Activated CD8-positive, alpha-beta T cell treated with anti-CD3 and anti-CD28 coated beads for 36 hours (primary cell): ENCODE data around the gene SETBP1. TPM values are rescaled to one million over a fixed set of nuclear protein-coding genes. Genes with fewer than 3 reads are reported as not detected.

Source experiments
- ATAC-seq: fragments of 200-7000 bp; cut with Tn5 transposase; one replicate; pipeline ENCODE4 v1.10.0; 2021; ENCODE audit warnings: mild to moderate bottlenecking, moderate library complexity
- CTCF ChIA-PET: fragments of 350-600 bp; sonication (Branson Sonifier 250); formaldehyde crosslinking; loops from one replicate; lab custom pipeline; 2021; ENCODE audit warnings: antibody characterized with exemption; lab: Charles Lee
- POLR2A ChIA-PET: fragments of 350-600 bp; sonication (Branson Sonifier 250); formaldehyde crosslinking; loops from one replicate; lab custom pipeline; 2021; ENCODE audit warnings: antibody characterized with exemption; lab: Charles Lee
- DNase-seq: peaks from one replicate; pipeline ENCODE4 v3.0.0-alpha.2; 2020
- H3K27ac Mint-ChIP-seq: one replicate; pipeline ENCODE4 v1.8.0; 2021; ENCODE audit warnings: mild to moderate bottlenecking, mixed read lengths
- H3K27me3 Mint-ChIP-seq: one replicate; pipeline ENCODE4 v1.8.0; 2021; ENCODE audit warnings: mixed read lengths
- H3K36me3 Mint-ChIP-seq: one replicate; pipeline ENCODE4 v1.8.0; 2021; ENCODE audit warnings: low read depth, mixed read lengths
- H3K4me1 Mint-ChIP-seq: one replicate; pipeline ENCODE4 v1.8.0; 2021; ENCODE audit warnings: low read depth, mixed read lengths
- H3K4me3 Mint-ChIP-seq: one replicate; pipeline ENCODE4 v1.8.0; 2021; ENCODE audit warnings: mild to moderate bottlenecking, moderate library complexity, mixed read lengths
- H3K9me3 Mint-ChIP-seq: one replicate; pipeline ENCODE4 v1.8.0; 2021; ENCODE audit warnings: mixed read lengths
- intact Hi-C: fragments of 100-400 bp; cut with micrococcal nuclease; formaldehyde crosslinking; loops from one replicate; pipeline ENCODE4 v1.10.0; 2022
- total RNA-seq, 2 experiments: library from RNA; stranded (reverse); gene quantifications; one replicate each; pipeline ENCODE4 v1.2.3, GENCODE V29; 2021
- TF ChIP-seq, protein P1 (sequence below): fragments of 200-600 bp; IDR thresholded peaks from one replicate; pipeline ENCODE4 v1.8.0; 2022; ENCODE audit warnings: antibody characterized with exemption, mild to moderate bottlenecking

The SETBP1 gene
- total RNA-seq, 2 experiments from 2014 or later: 10.2 to 10.4 TPM

DNA sequence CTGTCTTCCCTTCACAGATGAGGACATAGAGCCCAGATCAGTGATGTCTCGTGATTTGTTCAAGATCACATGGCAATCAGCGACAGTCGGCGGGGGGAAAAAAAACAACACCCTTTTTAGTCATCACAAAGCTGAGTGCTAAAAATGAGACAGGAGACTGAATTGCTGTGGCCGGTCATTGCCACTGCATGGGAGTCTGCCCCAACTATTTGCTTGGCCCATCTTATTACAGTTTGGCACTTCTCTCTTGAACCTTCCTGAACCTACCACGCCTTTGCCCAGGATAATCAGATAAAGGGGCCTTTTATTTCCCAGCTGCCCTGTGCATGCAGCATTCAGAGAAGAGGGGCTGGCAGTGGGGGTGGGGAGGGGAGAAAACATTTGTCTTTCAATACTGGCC, 42.7 kb downstream of the SETBP1 start:
- Mint-ChIP-seq H3K36me3 (no peaks in the 10 kb centered on the region), H3K27ac (no peak overlapping the region), H3K9me3 (no peaks in the 10 kb centered on the region), H3K4me3 (no peak overlapping the region), H3K27me3 (no peaks in the 10 kb centered on the region), H3K4me1 (peaks cover 54% of the 10 kb centered on the region)
- no peak for ATAC-seq
- ChIA-PET CTCF (interaction anchor here (1.6 to 2.3 kb wide), 2 partner anchors 9 to 36 kb away, joined by 3 to 8 read pairs; no protein-coding TSS in a partner anchor), POLR2A (interaction anchor here (0.9 to 1.3 kb wide), 3 partner anchors 15 to 45 kb away, joined by 3 to 4 read pairs (median 3); no protein-coding TSS in a partner anchor)
- TF ChIP-seq, protein P1, sequence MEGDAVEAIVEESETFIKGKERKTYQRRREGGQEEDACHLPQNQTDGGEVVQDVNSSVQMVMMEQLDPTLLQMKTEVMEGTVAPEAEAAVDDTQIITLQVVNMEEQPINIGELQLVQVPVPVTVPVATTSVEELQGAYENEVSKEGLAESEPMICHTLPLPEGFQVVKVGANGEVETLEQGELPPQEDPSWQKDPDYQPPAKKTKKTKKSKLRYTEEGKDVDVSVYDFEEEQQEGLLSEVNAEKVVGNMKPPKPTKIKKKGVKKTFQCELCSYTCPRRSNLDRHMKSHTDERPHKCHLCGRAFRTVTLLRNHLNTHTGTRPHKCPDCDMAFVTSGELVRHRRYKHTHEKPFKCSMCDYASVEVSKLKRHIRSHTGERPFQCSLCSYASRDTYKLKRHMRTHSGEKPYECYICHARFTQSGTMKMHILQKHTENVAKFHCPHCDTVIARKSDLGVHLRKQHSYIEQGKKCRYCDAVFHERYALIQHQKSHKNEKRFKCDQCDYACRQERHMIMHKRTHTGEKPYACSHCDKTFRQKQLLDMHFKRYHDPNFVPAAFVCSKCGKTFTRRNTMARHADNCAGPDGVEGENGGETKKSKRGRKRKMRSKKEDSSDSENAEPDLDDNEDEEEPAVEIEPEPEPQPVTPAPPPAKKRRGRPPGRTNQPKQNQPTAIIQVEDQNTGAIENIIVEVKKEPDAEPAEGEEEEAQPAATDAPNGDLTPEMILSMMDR: no peak
- peak; percentile 46 for DNase-seq
- intact Hi-C loops: no loop called here

DNA sequence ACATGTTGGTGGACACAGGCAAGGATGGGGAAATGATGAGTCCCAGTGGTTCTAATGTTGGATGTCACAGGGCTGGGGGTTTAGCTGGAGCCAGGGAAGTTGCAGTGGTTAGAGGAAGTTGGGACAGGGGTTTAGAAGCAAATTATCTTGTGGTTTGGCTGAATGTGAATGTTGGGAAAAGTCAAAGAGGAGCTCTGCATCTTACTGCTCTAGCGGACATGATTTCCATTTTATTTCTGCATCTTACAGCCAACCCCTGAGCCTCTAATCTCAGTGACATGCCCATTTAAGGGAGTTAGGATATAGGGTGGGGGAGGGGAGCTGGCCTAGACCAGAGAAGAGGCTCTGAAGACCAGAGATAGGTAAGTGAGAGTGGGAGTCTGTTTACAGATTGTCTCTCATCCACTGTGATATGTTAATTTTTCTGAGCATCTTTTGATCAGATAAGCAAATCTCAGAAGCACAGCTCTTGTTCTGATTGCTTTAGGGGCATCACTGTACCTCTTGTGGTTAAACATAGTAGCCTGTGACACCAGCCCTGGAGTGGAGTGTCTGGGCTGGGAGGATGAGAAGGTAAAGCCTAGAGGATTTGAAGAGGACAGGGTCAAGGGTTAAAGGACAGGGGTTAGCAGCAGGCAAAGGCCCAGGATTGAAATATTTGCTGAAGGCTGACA, 43.6 kb downstream of the SETBP1 start:
- H3K4me1 Mint-ChIP-seq: peaks cover 62% of the 10 kb centered on the region
- POLR2A ChIA-PET: interaction anchor here (0.9 to 2.6 kb wide), 5 partner anchors 16 to 164 kb away, joined by 3 to 14 read pairs (median 4); no protein-coding TSS in a partner anchor
- no peaks in the 10 kb centered on the region for H3K27me3 Mint-ChIP-seq
- ATAC-seq (peak; percentile 35), DNase-seq (peak; percentile 43)
- intact Hi-C loops: loop anchor here (2.0 kb wide), 3 partner anchors 35 to 163 kb away; partner anchors contain the start of gene SETBP1
- H3K27ac Mint-ChIP-seq: peak overlapping the region; percentile 77
- H3K4me3 Mint-ChIP-seq: peak overlapping the region; percentile 24
- no peaks in the 10 kb centered on the region for H3K9me3 Mint-ChIP-seq
- TF ChIP-seq, protein P1: no peak
- H3K36me3 Mint-ChIP-seq: no peaks in the 10 kb centered on the region
- CTCF ChIA-PET: interaction anchor here (1.6 to 2.3 kb wide), 2 partner anchors 9 to 35 kb away, joined by 3 to 8 read pairs; no protein-coding TSS in a partner anchor

DNA sequence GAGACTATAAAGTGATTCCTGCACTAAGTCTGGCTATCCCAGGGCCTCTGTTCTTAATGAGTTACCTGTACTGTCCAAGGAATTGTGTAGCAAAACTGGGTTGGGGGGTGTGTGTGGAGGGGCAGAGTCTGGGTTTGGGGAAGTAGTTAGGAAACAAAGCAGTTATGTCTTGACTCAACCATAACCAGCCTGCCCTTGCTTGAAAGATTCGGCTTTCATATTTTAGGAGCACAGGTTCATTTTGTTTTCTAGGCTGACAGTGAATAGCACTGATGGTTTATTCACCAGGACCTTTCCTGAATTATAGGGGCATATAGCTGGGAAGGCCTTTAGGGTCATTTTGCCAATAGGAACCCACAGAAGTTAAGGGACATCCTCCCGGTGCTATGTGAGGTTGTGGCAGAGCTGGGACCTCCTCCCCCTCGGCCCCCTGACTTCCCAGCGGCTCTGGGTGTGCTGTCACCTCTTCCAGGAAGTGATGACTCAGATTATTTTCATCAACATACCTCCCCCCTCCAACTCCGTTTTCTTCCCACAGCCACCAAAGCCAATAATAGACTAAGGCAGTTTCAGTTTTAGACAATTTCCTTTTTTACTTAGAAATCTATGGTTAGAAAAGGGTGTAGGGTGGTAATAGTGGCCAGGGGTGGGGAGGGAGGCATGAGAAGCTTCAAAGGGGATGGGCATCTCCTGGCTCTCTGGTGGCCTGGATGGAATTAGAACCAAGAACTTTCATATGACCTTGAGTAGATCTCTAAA, 44.8 kb downstream of the SETBP1 start:
- Mint-ChIP-seq H3K36me3 (peaks cover 1% of the 10 kb centered on the region), H3K4me1 (peaks cover 74% of the 10 kb centered on the region), H3K4me3 (peak overlapping the region; percentile 44), H3K27me3 (no peaks in the 10 kb centered on the region), H3K27ac (peak overlapping the region; percentile 77), H3K9me3 (no peaks in the 10 kb centered on the region)
- DNase-seq (peak; percentile 82), ATAC-seq (peak; percentile 77)
- ChIA-PET POLR2A (interaction anchor here (1.0 to 2.6 kb wide), 8 partner anchors 11 to 163 kb away, joined by 3 to 14 read pairs (median 4); no protein-coding TSS in a partner anchor), CTCF (interaction anchor here (1.2 to 1.8 kb wide), 5 partner anchors 31 to 73 kb away, joined by 3 to 5 read pairs (median 3); no protein-coding TSS in a partner anchor)
- intact Hi-C loops: loop anchor here (2.0 to 5.0 kb wide), 4 partner anchors 33 to 161 kb away; partner anchors contain the start of gene SETBP1
- TF ChIP-seq, protein P1: no peak

DNA sequence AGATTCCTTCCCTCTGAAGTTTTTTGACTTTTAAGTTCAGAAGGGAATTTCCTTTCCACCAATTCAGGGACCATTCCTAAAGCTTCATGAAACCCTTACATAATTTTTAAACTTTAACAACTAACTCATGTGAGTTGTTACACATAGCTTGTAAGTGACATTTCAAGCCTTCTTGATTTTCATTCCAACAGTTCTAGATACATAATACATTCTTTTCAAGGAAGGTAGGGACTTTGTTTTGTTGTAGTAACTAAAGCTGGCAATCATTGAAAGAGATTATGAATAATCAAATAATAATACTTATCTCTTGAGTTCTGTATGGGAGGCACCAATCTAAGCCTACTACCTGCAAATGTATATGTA, 45.4 kb downstream of the SETBP1 start:
- DNase-seq (no peak), ATAC-seq (peak; percentile 0)
- peak overlapping the region; percentile 77 for H3K27ac Mint-ChIP-seq
- TF ChIP-seq, protein P1: no peak
- ChIA-PET POLR2A (interaction anchor here (1.0 to 2.6 kb wide), 7 partner anchors 11 to 161 kb away, joined by 3 to 14 read pairs (median 3); no protein-coding TSS in a partner anchor), CTCF (interaction anchor here (1.2 to 1.8 kb wide), 5 partner anchors 31 to 73 kb away, joined by 3 to 5 read pairs (median 3); no protein-coding TSS in a partner anchor)
- H3K4me3 Mint-ChIP-seq: peak overlapping the region; percentile 44
- no peaks in the 10 kb centered on the region for H3K27me3 Mint-ChIP-seq
- H3K36me3 Mint-ChIP-seq: peaks cover 2% of the 10 kb centered on the region
- H3K4me1 Mint-ChIP-seq: peaks cover 79% of the 10 kb centered on the region
- no peaks in the 10 kb centered on the region for H3K9me3 Mint-ChIP-seq
- intact Hi-C loops: loop anchor here (5.0 kb wide), 1 partner anchor 71 kb away; no protein-coding TSS in a partner anchor
